H1 (cell line): ENCODE measurements around the gene LRRTM4. TPM values are rescaled to one million over a fixed set of nuclear protein-coding genes. Genes with fewer than 3 reads are reported as not detected.

Experiments
- CTCF ChIA-PET: fragments of 300-600 bp; sonication (Branson Sonifier 250); formaldehyde crosslinking; loops from one replicate; lab custom pipeline; 2021; ENCODE audit not compliant: partially characterized antibody; lab: Charles Lee
- POLR2A ChIA-PET: fragments of 300-600 bp; sonication (Branson Sonifier 250); formaldehyde crosslinking; loops from one replicate; lab custom pipeline; 2021; ENCODE audit warnings: inconsistent platforms; ENCODE audit not compliant: partially characterized antibody; lab: Charles Lee
- DNase-seq, 2 experiments: peaks; one replicate each; pipeline versions ENCODE4 v3.0.0 to v3.0.0-alpha.2; 2010 to 2022; ENCODE audit warnings: low spot score in 2 of 2, low read depth in 1 of 2, mixed read lengths in 1 of 2
- FAIRE-seq: peaks from 2 replicates; lab custom pipeline; 2011; peaks lifted over from hg19 to GRCh38; lab: Jason Lieb, UNC
- H2AFZ ChIP-seq: 2 replicates; pipeline ENCODE4 v1.8.1; 2012; ENCODE audit warnings: low read length, inconsistent platforms
- H2AK5ac ChIP-seq: 2 replicates; pipeline ENCODE4 v1.6.1; 2013; ENCODE audit warnings: low read depth, low read length
- H2BK120ac ChIP-seq: replicated peaks from 2 replicates; pipeline ENCODE3; 2013; ENCODE audit warnings: low read depth, low read length, inconsistent platforms
- H2BK12ac ChIP-seq: 2 replicates; pipeline ENCODE4 v1.6.1; 2013; ENCODE audit warnings: low read depth, low read length
- H2BK15ac ChIP-seq: 2 replicates; pipeline ENCODE4 v1.6.1; 2013; ENCODE audit warnings: low read length
- H2BK20ac ChIP-seq: 2 replicates; pipeline ENCODE4 v1.6.1; 2013; ENCODE audit warnings: low read length
- H2BK5ac ChIP-seq: 2 replicates; pipeline ENCODE4 v1.6.1; 2013; ENCODE audit warnings: low read depth, low read length
- H3K14ac ChIP-seq: 2 replicates; pipeline ENCODE4 v1.6.1; 2013; ENCODE audit warnings: inconsistent platforms; ENCODE audit not compliant: insufficient read length
- H3K18ac ChIP-seq: 2 replicates; pipeline ENCODE4 v1.6.1; 2013; ENCODE audit warnings: low read length; ENCODE audit errors: extremely low read depth
- H3K23ac ChIP-seq: 2 replicates; pipeline ENCODE4 v1.6.1; 2013; ENCODE audit warnings: inconsistent platforms; ENCODE audit not compliant: insufficient read length
- H3K23me2 ChIP-seq: 2 replicates; pipeline ENCODE4 v1.6.1; 2013; ENCODE audit warnings: low read depth, low read length
- H3K27ac ChIP-seq: 2 replicates; pipeline ENCODE4 v1.6.1; 2011; ENCODE audit warnings: low read depth, low read length, inconsistent platforms
- H3K27me3 ChIP-seq, 4 experiments: replicated peaks in 1 of 4; 1 replicate in 1 of 4; 2 replicates in 3 of 4; pipeline versions ENCODE4 v1.6.1 to v1.8.1; 2011 to 2013; ENCODE audit warnings: low read length in 3 of 4, mild to moderate bottlenecking in 3 of 4, inconsistent platforms in 2 of 4, mixed read lengths in 2 of 4, moderate library complexity in 1 of 4; ENCODE audit not compliant: control insufficient read depth in 3 of 4, insufficient read depth in 3 of 4; ENCODE audit errors: extremely low read depth in 1 of 4
- H3K36me3 ChIP-seq, 4 experiments: 2 replicates each; pipeline versions ENCODE4 v1.6.1 to v1.8.1; 2011 to 2013; ENCODE audit warnings: mild to moderate bottlenecking in 4 of 4, low read length in 3 of 4, moderate library complexity in 2 of 4, control low read depth in 1 of 4, inconsistent platforms in 1 of 4; ENCODE audit not compliant: insufficient read depth in 4 of 4, control insufficient read depth in 2 of 4
- H3K4ac ChIP-seq: replicated peaks from 2 replicates; pipeline ENCODE3; 2013; ENCODE audit warnings: low read length, low read depth, mixed read lengths, inconsistent platforms; ENCODE audit not compliant: insufficient read length
- H3K4me1 ChIP-seq, 4 experiments: replicated peaks in 1 of 4; 1 replicate in 1 of 4; 2 replicates in 3 of 4; pipeline versions ENCODE4 v1.6.1 to v1.8.1; 2011 to 2013; ENCODE audit warnings: low read length in 3 of 4, inconsistent platforms in 2 of 4, mixed read lengths in 1 of 4; ENCODE audit not compliant: insufficient read depth in 4 of 4, control insufficient read depth in 3 of 4
- H3K4me2 ChIP-seq, 2 experiments: 2 replicates each; pipeline versions ENCODE4 v1.6.1 to v1.8.1; 2011 to 2013; ENCODE audit warnings: low read depth in 2 of 2, low read length in 2 of 2, control low read depth in 1 of 2, inconsistent platforms in 1 of 2, mild to moderate bottlenecking in 1 of 2; ENCODE audit not compliant: insufficient read depth in 1 of 2
- H3K4me3 ChIP-seq, 4 experiments: fragments of 200-600, 300-600 bp in 1 of 4; sonication (generic), shearing (Covaris generic), sonication (Bioruptor Twin) in 1 of 4; 2 replicates each; pipeline versions ENCODE4 v1.5.1 to v1.8.1; 2011 to 2016; ENCODE audit warnings: low read length in 4 of 4, low read depth in 3 of 4, control low read depth in 2 of 4, inconsistent platforms in 2 of 4, mild to moderate bottlenecking in 2 of 4, mixed read lengths in 1 of 4, moderate library complexity in 1 of 4; ENCODE audit not compliant: insufficient read depth in 2 of 4; ENCODE audit errors: extremely low read depth in 1 of 4
- H3K56ac ChIP-seq: replicated peaks from 2 replicates; pipeline ENCODE3; 2013; ENCODE audit warnings: low read depth, mild to moderate bottlenecking, mixed read lengths, low read length, inconsistent platforms; ENCODE audit not compliant: insufficient read length
- H3K79me1 ChIP-seq: 2 replicates; pipeline ENCODE4 v1.6.1; 2013; ENCODE audit warnings: low read depth, low read length, control low read depth
- H3K79me2 ChIP-seq, 2 experiments: 2 replicates each; pipeline versions ENCODE4 v1.6.1 to v1.8.1; 2012 to 2013; ENCODE audit warnings: low read length in 2 of 2, mild to moderate bottlenecking in 2 of 2, inconsistent platforms in 1 of 2; ENCODE audit not compliant: insufficient read depth in 2 of 2, control insufficient read depth in 1 of 2
- H3K9ac ChIP-seq, 4 experiments: replicated peaks in 1 of 4; 1 replicate in 1 of 4; 2 replicates in 3 of 4; pipeline versions ENCODE4 v1.6.1 to v1.8.1; 2011 to 2013; ENCODE audit warnings: low read depth in 3 of 4, low read length in 3 of 4, control low read depth in 2 of 4, mild to moderate bottlenecking in 2 of 4, moderate library complexity in 2 of 4, inconsistent platforms in 1 of 4; ENCODE audit errors: extremely low read depth in 1 of 4
- H3K9me3 ChIP-seq, 2 experiments: 2 replicates each; pipeline versions ENCODE4 v1.6.1 to v1.8.1; 2012 to 2013; ENCODE audit warnings: mild to moderate bottlenecking in 2 of 2, moderate library complexity in 2 of 2, control low read depth in 1 of 2, inconsistent platforms in 1 of 2, low read depth in 1 of 2, low read length in 1 of 2, mixed read lengths in 1 of 2; ENCODE audit not compliant: insufficient read depth in 2 of 2
- H4K20me1 ChIP-seq, 2 experiments: replicated peaks in 1 of 2; 2 replicates each; pipeline versions ENCODE3 to v1.8.1; 2011 to 2013; ENCODE audit warnings: inconsistent platforms in 2 of 2, low read length in 2 of 2, mild to moderate bottlenecking in 1 of 2; ENCODE audit not compliant: insufficient read depth in 2 of 2, control insufficient read depth in 1 of 2
- H4K5ac ChIP-seq: 2 replicates; pipeline ENCODE4 v1.6.1; 2013; ENCODE audit warnings: low read length, low read depth, mixed read lengths, inconsistent platforms; ENCODE audit not compliant: insufficient read length
- H4K8ac ChIP-seq: 2 replicates; pipeline ENCODE4 v1.8.0; 2013; ENCODE audit warnings: mild to moderate bottlenecking, moderate library complexity, low read length, inconsistent platforms; ENCODE audit not compliant: insufficient read depth; ENCODE audit errors: extremely low read depth
- H4K91ac ChIP-seq: replicated peaks from 2 replicates; pipeline ENCODE3; 2013; ENCODE audit warnings: low read length, mixed read lengths, inconsistent platforms; ENCODE audit not compliant: insufficient read length
- CTCF ChIP-seq, 3 experiments: IDR thresholded peaks; 1 replicate in 2 of 3; 2 replicates in 1 of 3; pipeline versions ENCODE4 v1.5.1 to v1.6.1; 2011; ENCODE audit warnings: low read length in 3 of 3, mild to moderate bottlenecking in 3 of 3, inconsistent platforms in 2 of 3, low read depth in 1 of 3, moderate library complexity in 1 of 3; ENCODE audit not compliant: insufficient read depth in 1 of 3; ENCODE audit errors: control extremely low read depth in 1 of 3
- GABPA ChIP-seq: IDR thresholded peaks from 2 replicates; pipeline ENCODE4 v1.6.1; 2011; ENCODE audit warnings: mild to moderate bottlenecking, low read length, moderate library complexity, borderline replicate concordance; ENCODE audit not compliant: insufficient read depth
- KDM4A ChIP-seq: IDR thresholded peaks from one replicate; pipeline ENCODE4 v1.7.1; 2012; ENCODE audit warnings: low read depth, mild to moderate bottlenecking, moderate library complexity, low read length, inconsistent platforms; ENCODE audit not compliant: severe bottlenecking
- KDM5A ChIP-seq: fragments of 200-600 bp; IDR thresholded peaks from 2 replicates; pipeline ENCODE4 v1.7.1; 2012; ENCODE audit warnings: mild to moderate bottlenecking, low read length, inconsistent platforms, mixed read lengths
- MAFK ChIP-seq: IDR thresholded peaks from 2 replicates; pipeline ENCODE4 v1.6.1; 2012; ENCODE audit warnings: low read depth, mild to moderate bottlenecking, improper control_type of control experiment, low read length
- NRF1 ChIP-seq: IDR thresholded peaks from 2 replicates; pipeline ENCODE4 v1.6.1; 2011; ENCODE audit warnings: mild to moderate bottlenecking, low read depth, low read length, improper control_type of control experiment
- RAD21 ChIP-seq, 2 experiments: IDR thresholded peaks in 1 of 2; conservative IDR thresholded peaks in 1 of 2; 2 replicates each; pipeline ENCODE4 v1.6.1; 2011; ENCODE audit warnings: low read depth in 2 of 2, low read length in 2 of 2, improper control_type of control experiment in 1 of 2, inconsistent platforms in 1 of 2, mild to moderate bottlenecking in 1 of 2, moderate library complexity in 1 of 2
- RBBP5 ChIP-seq: IDR thresholded peaks from 2 replicates; pipeline ENCODE4 v1.7.1; 2012; ENCODE audit warnings: low read depth, mild to moderate bottlenecking, inconsistent platforms, low read length, moderate library complexity, borderline replicate concordance
- SIX5 ChIP-seq: IDR thresholded peaks from 2 replicates; pipeline ENCODE4 v1.6.1; 2011; ENCODE audit warnings: mild to moderate bottlenecking, low read depth, low read length
- SP1 ChIP-seq: IDR thresholded peaks from 2 replicates; pipeline ENCODE4 v1.6.1; 2011; ENCODE audit warnings: low read depth, low read length
- SRF ChIP-seq: IDR thresholded peaks from 2 replicates; pipeline ENCODE4 v1.6.1; 2011; ENCODE audit warnings: mild to moderate bottlenecking, low read depth, low read length, moderate library complexity
- TAF7 ChIP-seq: optimal IDR thresholded peaks from 2 replicates; pipeline ENCODE3; 2011; ENCODE audit warnings: low read depth, mild to moderate bottlenecking, inconsistent platforms, low read length, moderate library complexity, borderline replicate concordance
- polyA plus RNA-seq, 7 experiments: library from polyadenylated mRNA; depleted of rRNA in 3 of 7; stranded (reverse) in 5 of 7; unstranded in 2 of 7; fragments of >200 nt in 5 of 7; fragments of 200-250 nt in 2 of 7; gene quantifications; 1 replicate in 5 of 7; 2 replicates in 1 of 7; 4 replicates in 1 of 7; pipeline versions ENCODE4 v1.2.1 to v1.2.3, GENCODE V29; 2011 to 2013; ENCODE audit warnings: missing spikeins in 2 of 7, mixed read lengths in 2 of 7
- total RNA-seq: library from RNA; stranded (reverse); fragmentation: NEBNext Ultra II Directional; extraction: Animal tissue kit (Norgen Biotek cat#: 25700); gene quantifications from 2 replicates; pipeline ENCODE4 v1.2.1, GENCODE V29; 2021

LRRTM4 gene
- total and polyA plus RNA-seq, 2 of the 8 experiments (the other 6 are each of a cell fraction or from before 2014, with no cell fraction given): 3.6 to 9.5 TPM

DNA sequence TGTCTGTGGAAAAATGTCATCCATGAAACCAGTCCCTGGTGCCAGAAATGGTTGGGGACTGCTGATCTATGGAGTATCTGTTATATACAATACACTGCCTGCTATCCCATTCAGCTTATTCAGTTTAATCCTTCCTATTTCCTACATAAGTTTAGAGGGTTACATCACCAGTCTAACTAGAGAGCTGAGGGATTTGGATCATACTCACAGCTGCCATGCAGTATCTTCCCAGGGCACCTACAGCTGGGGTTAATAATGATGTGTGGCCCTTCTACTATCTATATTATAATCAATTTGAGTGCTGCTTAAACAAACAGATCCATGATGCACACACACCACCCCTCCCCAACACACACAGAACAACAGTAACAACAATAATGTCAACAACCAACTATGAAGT is 524.0 kb downstream of the LRRTM4 start:
- no peak overlapping the region for H4K5ac ChIP-seq
- H3K79me2 ChIP-seq: no peaks in the 10 kb centered on the region
- no peak overlapping the region for H3K23ac ChIP-seq
- H3K9me3 ChIP-seq: no peaks in the 10 kb centered on the region
- H2BK12ac ChIP-seq: no peak overlapping the region
- no peak overlapping the region for H3K27ac ChIP-seq
- H2BK120ac ChIP-seq: no peak overlapping the region
- no peak for FAIRE-seq
- H2BK20ac ChIP-seq: no peak overlapping the region
- no peak overlapping the region for H3K56ac ChIP-seq
- H3K36me3 ChIP-seq: no peaks in the 10 kb centered on the region
- no peak overlapping the region for H4K8ac ChIP-seq
- no peak overlapping the region for H3K4ac ChIP-seq
- H3K4me1 ChIP-seq: no peaks in the 10 kb centered on the region
- H3K79me1 ChIP-seq: no peaks in the 10 kb centered on the region
- H4K20me1 ChIP-seq: no peaks in the 10 kb centered on the region
- H2BK15ac ChIP-seq: no peak overlapping the region
- no peak overlapping the region for H2AFZ ChIP-seq
- H3K9ac ChIP-seq: no peak overlapping the region
- no peaks in the 10 kb centered on the region for H3K27me3 ChIP-seq
- H3K4me3 ChIP-seq: no peak overlapping the region
- H3K14ac ChIP-seq: no peak overlapping the region
- DNase-seq: no peak
- no peak overlapping the region for H3K4me2 ChIP-seq
- CTCF ChIA-PET: interaction anchor here (1.0 kb wide), 1 partner anchor 10 kb away, joined by 3 read pairs; no protein-coding TSS in a partner anchor
- H3K18ac ChIP-seq: no peak overlapping the region
- H4K91ac ChIP-seq: no peak overlapping the region
- H3K23me2 ChIP-seq: no peaks in the 10 kb centered on the region
- POLR2A ChIA-PET: no interaction called here
- H2AK5ac ChIP-seq: no peak overlapping the region
- H2BK5ac ChIP-seq: no peak overlapping the region
- no peak for TF ChIP-seq TAF7
- TF ChIP-seq CTCF (IDR thresholded peaks at IDR 0.05; ENCODE audit: control extremely low read depth in 1 of 3, insufficient read depth in 1 of 3, low read depth in 1 of 3, low read length in 3 of 3): no peak
- no peak for TF ChIP-seq SRF
- TF ChIP-seq KDM5A: no peak
- no peak for TF ChIP-seq KDM4A
- no peak for TF ChIP-seq RBBP5
- no peak for TF ChIP-seq SIX5
- TF ChIP-seq SP1: no peak
- no peak for TF ChIP-seq GABPA
- TF ChIP-seq MAFK: no peak
- no peak for TF ChIP-seq RAD21 (IDR thresholded peaks at IDR 0.05 in 1 of 2, conservative IDR thresholded peaks at IDR 0.05 in 1 of 2; ENCODE audit: low read depth in 2 of 2, low read length in 2 of 2)
- no peak for TF ChIP-seq NRF1
